Keratinocyte (primary cell): ENCODE results near the gene UMAD1. TPM values are rescaled to one million over a fixed set of nuclear protein-coding genes. Genes with fewer than 3 reads are reported as not detected.

Source experiments
- DNase-seq: peaks from one replicate; pipeline ENCODE4 v3.0.0-alpha.2; 2011; ENCODE audit warnings: low read depth, missing footprints, low spot score
- FAIRE-seq: peaks from 2 replicates; lab custom pipeline; 2011; peaks lifted over from hg19 to GRCh38; lab: Jason Lieb, UNC
- H2AFZ ChIP-seq: 2 replicates; pipeline ENCODE4 v1.6.0; 2012; ENCODE audit warnings: low read length, control low read depth, inconsistent platforms; ENCODE audit not compliant: control insufficient read depth
- H3K27ac ChIP-seq: 2 replicates; pipeline ENCODE4 v1.5.1; 2011; ENCODE audit warnings: low read length; ENCODE audit not compliant: control insufficient read depth, insufficient read depth
- H3K27me3 ChIP-seq: 3 replicates; pipeline ENCODE4 v1.6.0; 2011; ENCODE audit warnings: low read length; ENCODE audit not compliant: control insufficient read depth, insufficient read depth; ENCODE audit errors: extremely low read depth
- H3K36me3 ChIP-seq, 2 experiments: 2 replicates in 1 of 2; 3 replicates in 1 of 2; pipeline ENCODE4 v1.5.1; 2011; ENCODE audit warnings: low read length in 2 of 2, mild to moderate bottlenecking in 1 of 2; ENCODE audit not compliant: control insufficient read depth in 2 of 2, insufficient read depth in 2 of 2; ENCODE audit errors: extremely low read depth in 1 of 2
- H3K4me1 ChIP-seq: 3 replicates; pipeline ENCODE4 v1.5.1; 2011; ENCODE audit warnings: low read length; ENCODE audit not compliant: control insufficient read depth, insufficient read depth; ENCODE audit errors: extremely low read depth
- H3K4me2 ChIP-seq: 3 replicates; pipeline ENCODE4 v1.6.0; 2011; ENCODE audit warnings: low read depth, low read length; ENCODE audit not compliant: control insufficient read depth, insufficient read depth; ENCODE audit errors: extremely low read depth
- H3K4me3 ChIP-seq, 3 experiments: fragments of 200-600 bp in 1 of 3; sonication (generic) in 1 of 3; 2 replicates in 2 of 3; 3 replicates in 1 of 3; pipeline ENCODE4 v1.5.1; 2011 to 2016; ENCODE audit warnings: low read length in 3 of 3, mild to moderate bottlenecking in 3 of 3, control low read depth in 2 of 3, inconsistent platforms in 1 of 3, low read depth in 1 of 3, mixed read lengths in 1 of 3, mixed run types in 1 of 3, moderate library complexity in 1 of 3; ENCODE audit not compliant: control insufficient read depth in 2 of 3, insufficient read depth in 2 of 3; ENCODE audit errors: extremely low read depth in 1 of 3
- H3K79me2 ChIP-seq: 2 replicates; pipeline ENCODE4 v1.6.0; 2012; ENCODE audit warnings: low read length; ENCODE audit not compliant: control insufficient read depth, insufficient read depth
- H3K9ac ChIP-seq: 3 replicates; pipeline ENCODE4 v1.6.0; 2011; ENCODE audit warnings: low read length; ENCODE audit not compliant: control insufficient read depth, insufficient read depth; ENCODE audit errors: extremely low read depth
- H3K9me1 ChIP-seq: 3 replicates; pipeline ENCODE4 v1.6.0; 2011; ENCODE audit warnings: low read length; ENCODE audit not compliant: control insufficient read depth, insufficient read depth; ENCODE audit errors: extremely low read depth
- H3K9me3 ChIP-seq: 2 replicates; pipeline ENCODE4 v1.5.1; 2012; ENCODE audit warnings: low read depth, low read length; ENCODE audit not compliant: control insufficient read depth
- H4K20me1 ChIP-seq: 3 replicates; pipeline ENCODE4 v1.6.0; 2011; ENCODE audit warnings: low read length; ENCODE audit not compliant: control insufficient read depth, insufficient read depth; ENCODE audit errors: extremely low read depth
- EZH2 ChIP-seq: IDR thresholded peaks from one replicate; pipeline ENCODE4 v1.6.1; 2012; ENCODE audit warnings: inconsistent platforms, mild to moderate bottlenecking, low read length, moderate library complexity
- dilution Hi-C: fragments of 300-500 bp; cut with MboI; formaldehyde crosslinking; loops from one replicate; pipeline ENCODE4 v1.7.0; 2020; ENCODE audit warnings: low sequenced_read_pairs; ENCODE audit not compliant: extremely low pct_ligation_motif_present
- polyA plus RNA-seq, 5 experiments: library from polyadenylated mRNA; depleted of rRNA in 3 of 5; stranded (reverse) in 3 of 5; stranded (forward) in 1 of 5; unstranded in 1 of 5; fragments of >200 nt; gene quantifications; 1 replicate in 1 of 5; 2 replicates in 3 of 5; 3 replicates in 1 of 5; pipeline versions ENCODE4 v1.2.1 to v1.2.3, GENCODE V29; 2011 to 2012; ENCODE audit warnings: missing spikeins in 2 of 5, low read depth in 1 of 5, low replicate concordance in 1 of 5
- TF ChIP-seq, protein P1 (sequence below), 3 experiments: IDR thresholded peaks in 1 of 3; conservative IDR thresholded peaks in 1 of 3; optimal IDR thresholded peaks in 1 of 3; 2 replicates in 2 of 3; 3 replicates in 1 of 3; pipeline versions ENCODE3 to v1.5.1; 2011; ENCODE audit warnings: low read length in 3 of 3, mild to moderate bottlenecking in 3 of 3, moderate library complexity in 2 of 3, control low read depth in 1 of 3, inconsistent platforms in 1 of 3; ENCODE audit not compliant: insufficient read depth in 2 of 3; ENCODE audit errors: extremely low read depth in 1 of 3

UMAD1 gene
- polyA plus RNA-seq, 1 donor (not counting 4 experiments of a cell fraction or from before 2014, with no cell fraction given), result 18.2 TPM

DNA sequence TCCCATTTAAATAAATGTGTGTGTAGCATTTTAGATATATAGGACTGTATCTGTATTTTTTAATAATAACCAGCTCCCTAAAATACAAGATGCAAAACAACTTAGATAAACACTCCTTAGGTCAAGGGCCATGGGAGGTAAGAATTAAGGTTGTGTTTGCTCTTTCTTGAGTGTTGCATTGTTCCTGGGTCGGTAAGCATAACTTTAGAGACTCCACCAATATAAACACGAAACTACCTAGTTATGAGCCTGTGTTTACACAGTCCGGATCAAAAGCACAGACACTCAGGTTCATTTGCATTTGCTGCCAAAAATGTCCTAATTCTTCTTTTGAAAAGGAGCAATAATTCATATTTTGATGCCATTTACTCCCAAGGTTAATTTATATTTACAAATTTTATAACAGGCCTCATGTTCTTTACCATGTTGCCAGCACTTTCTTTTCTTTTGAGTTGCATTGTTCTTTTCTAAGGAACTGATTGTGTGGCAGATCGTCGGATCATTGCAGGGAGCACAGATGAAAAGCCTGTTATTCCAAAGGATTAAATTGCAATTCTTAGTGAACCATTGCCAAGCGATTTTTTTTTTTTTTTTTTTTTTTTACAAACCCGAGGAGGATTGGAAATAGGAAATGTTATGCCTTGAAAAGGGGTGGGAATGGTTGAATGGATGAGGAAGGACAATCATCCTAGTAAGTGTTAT, 282.3 kb downstream of the UMAD1 start:
- H3K4me2 ChIP-seq, result no peak overlapping the region
- H3K9me1 ChIP-seq, result no peaks in the 10 kb centered on the region
- DNase-seq, result no peak
- H4K20me1 ChIP-seq, result no peaks in the 10 kb centered on the region
- FAIRE-seq, result no peak
- no peaks in the 10 kb centered on the region for H3K36me3 ChIP-seq
- no peak overlapping the region for H3K4me3 ChIP-seq
- H3K79me2 ChIP-seq, result no peaks in the 10 kb centered on the region
- H3K4me1 ChIP-seq, result no peaks in the 10 kb centered on the region
- H3K9ac ChIP-seq, result no peak overlapping the region
- no peaks in the 10 kb centered on the region for H3K27me3 ChIP-seq
- dilution Hi-C loops, result no loop called here
- no peak for TF ChIP-seq EZH2
- TF ChIP-seq, protein P1, sequence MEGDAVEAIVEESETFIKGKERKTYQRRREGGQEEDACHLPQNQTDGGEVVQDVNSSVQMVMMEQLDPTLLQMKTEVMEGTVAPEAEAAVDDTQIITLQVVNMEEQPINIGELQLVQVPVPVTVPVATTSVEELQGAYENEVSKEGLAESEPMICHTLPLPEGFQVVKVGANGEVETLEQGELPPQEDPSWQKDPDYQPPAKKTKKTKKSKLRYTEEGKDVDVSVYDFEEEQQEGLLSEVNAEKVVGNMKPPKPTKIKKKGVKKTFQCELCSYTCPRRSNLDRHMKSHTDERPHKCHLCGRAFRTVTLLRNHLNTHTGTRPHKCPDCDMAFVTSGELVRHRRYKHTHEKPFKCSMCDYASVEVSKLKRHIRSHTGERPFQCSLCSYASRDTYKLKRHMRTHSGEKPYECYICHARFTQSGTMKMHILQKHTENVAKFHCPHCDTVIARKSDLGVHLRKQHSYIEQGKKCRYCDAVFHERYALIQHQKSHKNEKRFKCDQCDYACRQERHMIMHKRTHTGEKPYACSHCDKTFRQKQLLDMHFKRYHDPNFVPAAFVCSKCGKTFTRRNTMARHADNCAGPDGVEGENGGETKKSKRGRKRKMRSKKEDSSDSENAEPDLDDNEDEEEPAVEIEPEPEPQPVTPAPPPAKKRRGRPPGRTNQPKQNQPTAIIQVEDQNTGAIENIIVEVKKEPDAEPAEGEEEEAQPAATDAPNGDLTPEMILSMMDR (optimal IDR thresholded peaks at IDR 0.05 in 1 of 3, IDR thresholded peaks at IDR 0.05 in 1 of 3, conservative IDR thresholded peaks at IDR 0.05 in 1 of 3; ENCODE audit: extremely low read depth in 1 of 3, insufficient read depth in 2 of 3, low read length in 3 of 3), result no peak
- H3K27ac ChIP-seq, result no peak overlapping the region
- H2AFZ ChIP-seq, result no peak overlapping the region
- H3K9me3 ChIP-seq, result no peaks in the 10 kb centered on the region

DNA sequence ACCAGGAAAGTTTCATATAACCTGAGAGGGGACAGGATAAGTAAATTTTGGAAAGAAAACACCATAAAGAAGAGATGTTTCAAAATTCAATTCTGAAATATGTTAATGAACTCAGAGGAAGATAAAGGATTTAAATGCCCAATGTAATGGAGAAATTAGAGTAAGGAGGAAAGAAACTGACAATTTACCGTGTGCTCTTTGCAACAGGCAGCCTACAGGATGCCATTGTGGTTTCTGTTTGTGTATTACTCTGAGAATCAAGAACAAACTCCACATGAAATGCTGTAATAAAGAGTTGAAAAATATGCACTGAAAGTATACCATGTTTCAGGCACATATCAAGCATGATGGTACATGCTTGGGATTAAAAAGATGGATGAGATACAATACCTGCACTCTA, 283.3 kb downstream of the UMAD1 start:
- Histone ChIP-seq H3K79me2 (no peaks in the 10 kb centered on the region), H3K4me2 (no peak overlapping the region), H3K9me1 (no peaks in the 10 kb centered on the region), H3K4me1 (no peaks in the 10 kb centered on the region), H3K36me3 (no peaks in the 10 kb centered on the region), H3K9me3 (no peaks in the 10 kb centered on the region), H2AFZ (no peak overlapping the region), H3K27ac (no peak overlapping the region), H3K27me3 (no peaks in the 10 kb centered on the region), H3K9ac (no peak overlapping the region), H3K4me3 (no peak overlapping the region), H4K20me1 (no peaks in the 10 kb centered on the region)
- DNase-seq (no peak), FAIRE-seq (no peak)
- TF ChIP-seq EZH2, result no peak
- TF ChIP-seq, protein P1 (optimal IDR thresholded peaks at IDR 0.05 in 1 of 3, IDR thresholded peaks at IDR 0.05 in 1 of 3, conservative IDR thresholded peaks at IDR 0.05 in 1 of 3; ENCODE audit: extremely low read depth in 1 of 3, insufficient read depth in 2 of 3, low read length in 3 of 3), result no peak
- dilution Hi-C loops, result no loop called here
